Activated CD4-positive, alpha-beta T cell treated with anti-CD3 and anti-CD28 coated beads, Interleukin-2, amount 50 U/mL, for 48 hours (primary cell): ENCODE results near the gene SNRPF.
"Not testable (repeated sequence)": the region's sequence is repeated elsewhere in the genome, so short reads cannot be mapped to it uniquely, and the experiment has no call there.

Experiments
- DNase-seq, 2 experiments: peaks; one replicate each; pipeline ENCODE4 v3.0.0-alpha.2; 2020

The SNRPF gene

DNA sequence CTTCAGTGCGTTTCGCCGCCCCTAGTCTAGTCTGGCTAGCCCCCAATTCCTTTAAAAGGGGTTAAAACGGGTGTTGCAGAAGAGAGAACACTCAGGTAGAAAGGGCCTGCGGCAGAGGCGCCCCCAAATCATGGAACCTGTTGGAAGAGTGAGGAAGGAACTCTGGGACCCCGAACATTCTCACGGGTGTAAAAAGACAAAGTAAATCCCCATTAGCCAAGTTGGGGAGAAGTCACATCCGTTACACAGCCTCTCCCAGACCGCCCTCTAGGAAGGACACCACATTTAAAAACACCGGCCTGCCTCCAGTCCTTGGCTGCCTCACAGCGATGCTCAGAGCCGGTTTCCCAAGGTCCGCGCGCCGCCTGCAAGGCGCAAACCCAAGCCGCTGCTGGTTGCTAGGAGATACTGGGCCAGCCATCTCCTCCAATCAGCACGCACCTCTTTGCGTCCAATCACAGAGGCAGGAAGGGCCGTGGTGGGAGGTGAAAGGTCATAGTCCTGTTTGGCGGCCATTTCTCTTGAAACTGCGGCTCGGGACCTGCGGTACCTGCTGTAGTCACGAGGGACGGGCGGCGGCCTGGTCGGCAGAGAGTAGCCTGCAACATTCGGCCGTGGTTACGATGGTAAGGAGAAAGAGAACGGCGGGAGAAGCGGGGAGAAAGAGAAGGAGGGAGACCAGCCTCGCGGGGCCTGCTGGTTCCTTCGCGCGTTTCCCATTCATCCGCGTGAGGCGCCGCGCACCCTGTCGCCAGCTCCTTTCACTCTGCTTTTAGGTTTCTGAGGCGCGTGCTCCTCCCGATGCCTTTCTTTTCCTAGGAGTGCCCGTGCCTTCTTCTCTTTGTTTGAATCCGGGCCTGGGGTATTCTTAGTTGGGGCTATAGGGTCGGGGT, at the start of gene SNRPF:
Gene SNRPF, plus strand, starts transcription at position 502 of the 893 bp plus-strand sequence. Its CDS starts 122 bp downstream, at position 624.
- DNase-seq = peak; percentile 92 to 95

DNA sequence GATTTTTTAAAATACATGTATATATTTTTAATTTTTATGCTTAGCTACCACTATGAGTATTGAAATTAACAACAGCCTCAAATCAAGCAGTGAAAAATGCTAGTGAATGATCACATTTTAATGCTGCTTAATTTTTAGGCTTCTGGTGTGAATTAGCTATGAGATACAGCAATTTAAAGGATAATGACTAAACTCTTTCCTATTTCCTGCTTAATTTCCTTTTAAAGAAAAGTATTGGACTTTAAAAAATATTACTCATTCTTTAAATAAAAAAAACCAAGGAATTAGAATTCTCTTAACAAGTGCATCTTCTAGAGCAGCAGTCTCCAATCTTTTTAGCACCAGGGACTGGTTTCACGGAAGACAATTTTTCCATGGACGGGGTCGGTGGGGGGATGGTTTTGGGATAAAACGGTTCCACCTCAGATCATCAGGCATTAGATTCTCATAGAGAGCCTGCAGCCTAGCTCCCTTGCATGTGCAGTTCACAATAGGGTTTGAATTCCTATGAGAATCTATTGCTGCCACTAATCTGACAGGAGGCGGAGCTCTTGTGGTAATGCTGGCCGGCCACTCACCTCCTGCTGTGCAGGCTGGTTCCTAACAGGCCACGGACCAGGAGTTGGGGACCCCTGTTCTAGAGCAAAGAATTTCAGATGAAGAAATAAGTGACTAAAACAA, 49.6 kb upstream of the SNRPF start:
- no peak for DNase-seq

GRCh38 chr12:95810411-95810810, 48.3 kb upstream of the SNRPF start:
- no peak for DNase-seq

- not testable (repeated sequence) for DNase-seq
These were observed 46.6 kb upstream of the SNRPF start for GRCh38 chr12:95812155-95812554.

GRCh38 chr12:95815632-95816212, 43.0 kb upstream of the SNRPF start:
- no peak for DNase-seq

- DNase-seq = peak in 1 of 2 experiments; percentile 5
These were observed 38.6 kb upstream of the SNRPF start for GRCh38 chr12:95820096-95820703.

DNA sequence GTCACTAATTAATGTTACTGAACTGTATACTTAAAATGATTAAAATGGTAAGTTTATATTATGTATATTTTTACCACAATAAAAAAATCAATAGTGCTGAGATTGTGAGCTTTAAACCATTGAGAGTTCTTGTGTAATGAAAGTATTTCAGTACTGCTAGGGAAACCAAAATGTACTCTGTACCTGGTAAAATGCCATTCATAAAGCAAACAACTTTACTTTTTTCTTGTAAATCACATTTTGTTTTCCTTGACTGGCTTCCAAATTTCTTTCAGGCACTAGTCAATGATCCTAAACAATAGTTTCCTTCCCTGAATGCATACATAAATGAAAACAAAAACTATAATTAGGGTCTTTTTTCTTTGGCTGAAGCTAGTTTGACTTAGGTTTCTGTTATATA, 29.4 kb upstream of the SNRPF start:
- DNase-seq = no peak

GRCh38 chr12:95830335-95831089, 28.2 kb upstream of the SNRPF start:
- no peak for DNase-seq

- no peak for DNase-seq
These were observed 24.2 kb upstream of the SNRPF start for GRCh38 chr12:95834572-95834971.

DNA sequence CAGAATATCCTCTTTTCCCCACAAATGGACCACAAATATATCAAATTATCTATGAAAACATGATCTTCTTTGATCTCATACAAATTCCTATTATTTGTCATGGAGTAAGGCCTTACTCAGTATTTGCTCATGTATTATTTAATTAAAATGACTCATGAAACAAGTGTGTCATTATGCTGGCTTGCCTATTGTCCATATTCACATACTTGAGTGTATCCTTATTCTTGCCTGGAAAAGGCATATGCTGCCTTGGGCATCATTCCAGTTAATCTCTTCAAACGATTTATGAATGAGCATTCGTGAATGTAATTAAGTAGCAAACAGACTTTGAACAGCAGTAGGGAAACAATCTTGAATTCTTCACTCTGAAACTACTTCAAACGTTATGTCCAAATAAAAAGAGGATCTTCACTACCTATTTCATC, 22.6 kb upstream of the SNRPF start:
- DNase-seq = no peak

DNA sequence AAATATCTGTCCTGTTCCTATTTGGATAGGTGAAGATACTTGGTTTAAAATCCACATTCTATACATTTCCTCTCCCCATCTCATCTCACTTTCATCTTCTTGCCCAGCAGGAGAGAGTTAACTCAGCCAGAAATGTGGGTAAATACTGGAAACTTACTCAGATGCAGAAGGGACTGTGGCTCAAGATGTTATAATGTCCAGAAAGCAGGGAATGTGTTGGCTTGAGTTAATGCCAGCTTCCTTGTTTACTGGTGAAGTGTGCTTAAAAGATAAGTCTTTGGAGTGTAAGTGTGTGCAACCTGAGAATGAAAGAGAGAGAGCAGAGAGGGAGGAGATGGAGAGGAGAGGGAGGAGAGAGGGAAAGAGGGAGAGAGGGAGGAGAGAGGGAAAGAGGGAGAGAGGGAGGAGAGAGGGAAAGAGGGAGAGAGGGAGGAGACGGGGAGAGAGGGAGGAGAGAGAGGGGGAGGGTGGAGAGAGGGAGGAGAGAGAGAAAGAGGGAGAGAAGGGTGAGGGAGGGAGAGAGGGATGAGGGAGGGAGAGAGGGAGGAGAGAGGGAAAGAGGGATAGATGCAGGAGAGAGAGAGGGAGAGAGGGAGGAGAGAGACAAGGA, 22.0 kb upstream of the SNRPF start:
- no peak for DNase-seq

GRCh38 chr12:95837240-95838038, 21.3 kb upstream of the SNRPF start:
- DNase-seq = no peak

GRCh38 chr12:95838125-95838524, 20.6 kb upstream of the SNRPF start:
- DNase-seq = no peak

- not testable (repeated sequence) for DNase-seq
These were observed 16.3 kb upstream of the SNRPF start for GRCh38 chr12:95842426-95842825.

GRCh38 chr12:95848575-95849388, 10.0 kb upstream of the SNRPF start:
- peak in 1 of 2 experiments; percentile 11 for DNase-seq

DNA sequence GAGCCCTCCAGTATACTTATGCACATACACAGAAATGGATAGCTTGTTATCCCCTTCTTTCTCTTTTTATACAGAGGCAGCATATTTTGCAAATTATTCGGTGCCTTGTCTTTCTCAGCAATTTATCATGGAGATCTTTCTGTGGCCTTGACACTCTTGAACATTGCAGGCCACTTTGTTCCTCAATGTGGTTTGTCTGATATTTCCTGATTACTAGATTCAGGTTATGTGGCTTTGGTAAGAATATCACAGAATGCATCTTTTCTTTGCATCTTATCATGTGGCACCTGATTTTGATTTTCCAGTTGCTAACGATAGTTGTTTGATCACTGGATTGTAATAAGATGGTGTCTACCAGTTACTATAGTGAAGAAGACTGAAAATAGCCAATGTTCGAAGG, 7.1 kb upstream of the SNRPF start:
- no peak for DNase-seq

DNA sequence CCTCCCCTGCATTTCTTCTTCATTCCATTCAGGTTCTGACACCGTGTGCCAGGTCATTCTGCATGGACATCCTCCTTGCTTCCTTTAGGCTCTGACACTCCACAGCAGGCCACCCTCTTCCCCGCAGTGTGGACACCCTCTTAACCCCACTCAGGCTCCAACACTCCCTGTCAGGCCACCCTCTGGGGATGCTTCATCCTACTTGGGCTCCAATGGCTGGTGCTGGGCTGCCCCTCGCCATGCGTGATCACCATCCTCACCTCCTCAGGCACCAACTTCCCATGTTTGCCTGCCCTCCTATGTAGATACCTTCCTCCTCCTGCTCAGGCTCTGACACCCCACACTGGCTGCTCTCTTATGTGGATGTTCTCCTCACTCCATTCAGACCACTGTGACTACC, 6.6 kb upstream of the SNRPF start:
- no peak for DNase-seq

DNA sequence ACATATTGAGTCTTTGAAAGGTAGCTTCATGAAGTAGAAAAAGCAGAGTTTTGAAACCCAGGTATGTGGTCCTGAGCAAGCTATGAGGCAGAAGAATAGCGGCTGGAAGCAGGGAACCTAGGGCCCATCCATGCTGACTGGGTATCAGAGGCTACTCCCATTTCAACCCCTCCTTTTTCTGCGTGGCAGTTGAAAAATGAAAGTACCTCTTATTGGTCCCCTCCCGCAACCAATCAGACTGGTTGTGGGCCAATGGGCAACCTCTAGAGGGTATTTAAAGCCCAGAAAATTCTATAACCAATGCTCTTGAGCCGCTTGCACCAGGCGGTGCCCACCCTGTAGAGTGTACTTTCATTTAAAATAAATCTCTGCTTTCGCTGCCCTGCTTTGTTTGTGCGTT, 1.6 kb upstream of the SNRPF start:
- DNase-seq = no peak

GRCh38 chr12:95857799-95858198, 953 bp upstream of the SNRPF start:
- no peak for DNase-seq

- DNase-seq = peak; percentile 19 to 29
These were observed 628 bp downstream of the SNRPF start for GRCh38 chr12:95859344-95859816.
